ENCODE results near the gene WNT8A. TPM values are rescaled to one million over a fixed set of nuclear protein-coding genes. Genes with fewer than 3 reads are reported as not detected.

WNT8A gene
- not detected in 2 replicates for total RNA-seq

GRCh38 chr5:138083702-138084101, at the start of gene WNT8A:
Gene WNT8A (plus strand): TSS chr5:138084033. CDS start chr5:138084128, 95 bp downstream.

GRCh38 chr5:138138949-138139780, 55.3 kb downstream of the WNT8A start, which contains the start of gene NME5:
Gene NME5 (minus strand): TSS chr5:138139428. CDS start chr5:138138780, 648 bp downstream.

Small RNA genes within 50 kb of the gene (small RNA-seq; reads per million reads assigned to genes)
- gene RNU6-1148P, result not detected
- not detected for gene RNU6-460P
- 0.17 reads per million for gene RNU6-888P

Other genes starting within 250 kb of the WNT8A start
- not detected in 2 replicates for gene MYOT, start 216.2 kb upstream of the WNT8A start, total RNA-seq
- gene PKD2L2, start 194.6 kb upstream of the WNT8A start, total RNA-seq, result 0.11 TPM in 1 of 2 replicates, not detected in the other
- 28.2 and 31.8 TPM in 2 replicates for gene FAM13B, start 51.0 kb upstream of the WNT8A start, total RNA-seq
- gene NME5, start 55.4 kb downstream of the WNT8A start, total RNA-seq, result 0.43 and 1.6 TPM in 2 replicates
- gene BRD8, start 94.6 kb downstream of the WNT8A start, total RNA-seq, result 26.8 and 36.5 TPM in 2 replicates
- gene KIF20A, start 95.1 kb downstream of the WNT8A start, total RNA-seq, result 9.8 and 18.5 TPM in 2 replicates
- 31.8 and 38.6 TPM in 2 replicates for gene CDC23, start 129.3 kb downstream of the WNT8A start, total RNA-seq
- gene GFRA3, start 190.6 kb downstream of the WNT8A start, total RNA-seq, result not detected in 2 replicates
- 2.4 and 4.1 TPM in 2 replicates for gene CDC25C, start 247.8 kb downstream of the WNT8A start, total RNA-seq

All from placental epithelial cell (primary cell).